ENCODE data around the gene ELAPOR1. TPM values are rescaled to one million over a fixed set of nuclear protein-coding genes. Genes with fewer than 3 reads are reported as not detected.

ELAPOR1 gene
- total RNA-seq, 1 donor from 2014 or later = 14.6 TPM

GRCh38 chr1:109163551-109163950 is 49.6 kb downstream of the ELAPOR1 start:
- Mint-ChIP-seq H3K27ac (no peak overlapping the region), H3K4me3 (ENCODE audit: low read depth) (no peak overlapping the region), H3K9me3 (ENCODE audit: low read depth) (no peaks in the 10 kb centered on the region), H3K27me3 (no peaks in the 10 kb centered on the region), H3K4me1 (ENCODE audit: low read depth) (peaks cover 13% of the 10 kb centered on the region), H3K36me3 (ENCODE audit: insufficient read depth) (no peaks in the 10 kb centered on the region)
- no peak for DNase-seq (ENCODE audit: low spot score, unreplicated experiment)
- TF ChIP-seq CTCF (IDR thresholded peaks at IDR 0.05; ENCODE audit: unreplicated experiment) = no peak

Other genes starting within 250 kb of the ELAPOR1 start
- 12.4 and 14.8 TPM in 2 replicates for gene GPSM2, start 237.1 kb upstream of the ELAPOR1 start, total RNA-seq
- gene CLCC1, start 150.6 kb upstream of the ELAPOR1 start, total RNA-seq = 33.2 and 35.2 TPM in 2 replicates
- gene WDR47, start 72.0 kb upstream of the ELAPOR1 start, total RNA-seq = 12.1 and 12.2 TPM in 2 replicates
- gene TAF13, start 38.1 kb upstream of the ELAPOR1 start, total RNA-seq = 22.0 and 24.1 TPM in 2 replicates
- 24.7 and 27.1 TPM in 2 replicates for gene TMEM167B, start 23.4 kb upstream of the ELAPOR1 start, total RNA-seq
- gene SARS1, start 99.8 kb downstream of the ELAPOR1 start, total RNA-seq = 135 TPM in 2 replicates
- 33.7 and 38.7 TPM in 2 replicates for gene CELSR2, start 135.4 kb downstream of the ELAPOR1 start, total RNA-seq
- 26.1 and 29.4 TPM in 2 replicates for gene PSRC1, start 169.0 kb downstream of the ELAPOR1 start, total RNA-seq
- gene MYBPHL, start 192.9 kb downstream of the ELAPOR1 start, total RNA-seq = 0.29 TPM in 1 of 2 replicates, not detected in the other

Measured in progenitor cell of endocrine pancreas (in vitro differentiated cells).